Activated T-helper 1 cell treated with Interleukin-2 at 50 U/mL for 16 hours (primary cell): Measurements from ENCODE around the gene NOXA1.
"Not testable (repeated sequence)": the region's sequence is repeated elsewhere in the genome, so short reads cannot be mapped to it uniquely, and the experiment has no call there.

Experiments used
- DNase-seq: peaks from one replicate; pipeline ENCODE4 v3.0.0-alpha.2; 2020; ENCODE audit warnings: low read depth

The NOXA1 gene

GRCh38 chr9:137465000-137465719 is 42.0 kb downstream of the NOXA1 start:
- DNase-seq: no peak

GRCh38 chr9:137465720-137466388 is 42.7 kb downstream of the NOXA1 start:
- no peak for DNase-seq

- not testable (repeated sequence) for DNase-seq
These were observed 43.3 kb downstream of the NOXA1 start for GRCh38 chr9:137466389-137467085.

- DNase-seq: no peak
These were observed 44.0 kb downstream of the NOXA1 start for GRCh38 chr9:137467161-137467581.

- no peak for DNase-seq
These were observed 44.7 kb downstream of the NOXA1 start for GRCh38 chr9:137467896-137468295.

GRCh38 chr9:137470785-137471184 is 47.6 kb downstream of the NOXA1 start:
- DNase-seq: no peak

- DNase-seq: no peak
These were observed 51.1 kb downstream of the NOXA1 start for GRCh38 chr9:137474271-137474670.

- DNase-seq: no peak
These were observed 52.5 kb downstream of the NOXA1 start for GRCh38 chr9:137475666-137476065.

- DNase-seq: no peak
These were observed 53.7 kb downstream of the NOXA1 start for GRCh38 chr9:137476856-137477255.

GRCh38 chr9:137477778-137478612 is 54.8 kb downstream of the NOXA1 start:
- no peak for DNase-seq

- no peak for DNase-seq
These were observed 55.4 kb downstream of the NOXA1 start for GRCh38 chr9:137478613-137478961.

GRCh38 chr9:137478962-137479861 is 56.0 kb downstream of the NOXA1 start:
- no peak for DNase-seq

GRCh38 chr9:137479892-137480685 is 56.9 kb downstream of the NOXA1 start:
- DNase-seq: no peak

GRCh38 chr9:137480686-137481683 is 57.8 kb downstream of the NOXA1 start:
- DNase-seq: no peak

GRCh38 chr9:137482094-137482781 is 59.0 kb downstream of the NOXA1 start:
- no peak for DNase-seq
